HG03280 (cell line): Measurements from ENCODE around the gene SORCS2.

Source experiments
- ATAC-seq: cut with Tn5 transposase; IDR thresholded peaks from one replicate; pipeline ENCODE4 v1.9.1; 2021; ENCODE audit warnings: mild to moderate bottlenecking, moderate library complexity; ENCODE audit not compliant: unreplicated experiment

SORCS2 gene

DNA sequence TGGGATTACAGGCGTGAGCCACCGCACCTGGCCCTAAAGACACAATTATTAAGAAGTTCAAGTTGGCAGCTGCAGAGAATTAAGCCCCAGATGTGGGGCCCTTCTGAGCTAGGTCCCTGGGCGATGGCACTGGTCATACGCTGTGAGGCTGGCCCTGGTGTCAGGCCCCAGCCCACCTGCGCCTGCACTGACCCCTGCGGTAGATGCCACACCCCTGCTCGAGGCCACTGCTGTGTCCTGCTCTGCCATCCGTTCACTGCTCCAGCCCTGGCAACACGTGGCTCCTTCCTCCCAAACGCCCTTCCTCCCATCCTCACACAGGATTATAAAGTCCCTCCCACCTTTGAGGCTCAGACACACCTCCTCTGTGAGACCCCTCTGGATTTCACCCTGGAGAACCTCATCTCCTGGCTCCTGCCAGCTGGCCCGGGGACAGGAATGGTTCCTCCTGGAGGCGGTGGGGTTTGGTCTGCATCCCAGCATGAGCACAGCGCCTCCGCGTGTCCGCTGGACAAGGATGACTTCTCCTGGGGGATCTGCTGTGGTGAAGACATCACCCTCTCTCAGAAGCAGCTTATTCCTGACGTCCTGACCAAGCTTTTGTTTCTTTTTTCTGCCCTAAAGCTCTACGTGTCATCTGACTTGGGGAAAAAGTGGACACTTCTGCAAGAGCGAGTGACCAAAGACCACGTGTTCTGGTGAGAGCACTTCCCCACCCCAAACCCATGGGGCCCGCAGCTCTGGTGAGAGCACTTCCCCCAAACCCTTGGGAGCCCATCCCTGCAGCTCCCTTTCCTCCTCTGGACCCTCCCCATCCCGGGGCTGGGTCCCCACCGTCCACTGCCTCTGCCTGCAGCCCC lies 461.4 kb downstream of the SORCS2 start:
- ATAC-seq, result no peak

DNA sequence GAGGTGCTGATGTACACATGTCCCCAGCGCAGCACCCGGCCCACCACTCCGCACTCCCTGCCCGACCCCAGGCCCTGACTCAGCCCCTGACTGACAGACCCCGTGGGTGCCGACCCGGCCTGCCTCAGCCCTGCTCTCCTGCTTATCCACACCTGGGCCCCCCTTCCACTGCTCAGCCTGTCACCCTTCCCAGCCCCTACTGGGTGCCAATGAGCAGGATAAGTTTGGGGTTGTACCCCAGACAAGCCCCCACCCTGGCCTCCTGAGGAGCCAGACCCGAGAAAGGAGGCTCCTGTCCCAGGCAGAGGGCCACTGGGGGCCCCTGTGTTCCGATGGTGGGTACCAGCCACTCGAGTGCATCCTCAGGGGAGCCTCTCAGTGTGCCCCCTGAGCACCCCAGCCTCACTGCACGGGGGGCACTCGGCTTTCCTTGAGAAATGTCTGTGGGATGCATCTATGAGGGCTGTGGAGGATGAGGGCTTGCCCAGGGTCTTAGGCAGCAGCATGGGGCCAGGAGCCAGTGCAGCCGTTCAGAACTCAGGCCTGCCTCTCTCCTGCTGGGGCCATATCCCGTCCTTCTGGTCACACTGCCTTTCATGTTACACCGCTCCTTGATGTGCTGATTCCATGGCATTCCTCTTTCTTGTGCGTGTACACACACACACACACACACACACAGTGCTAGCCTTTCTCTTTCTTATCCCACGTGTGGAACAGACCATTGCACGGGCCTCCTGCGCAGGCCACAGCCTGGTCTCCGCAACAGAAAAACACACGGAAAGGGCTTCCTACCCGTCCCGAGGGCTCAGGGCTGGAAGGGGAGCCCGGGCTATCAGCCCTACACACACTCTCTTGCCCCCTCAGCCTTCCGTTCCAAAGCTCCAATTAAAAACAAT lies 462.5 kb downstream of the SORCS2 start:
- ATAC-seq, result no peak

DNA sequence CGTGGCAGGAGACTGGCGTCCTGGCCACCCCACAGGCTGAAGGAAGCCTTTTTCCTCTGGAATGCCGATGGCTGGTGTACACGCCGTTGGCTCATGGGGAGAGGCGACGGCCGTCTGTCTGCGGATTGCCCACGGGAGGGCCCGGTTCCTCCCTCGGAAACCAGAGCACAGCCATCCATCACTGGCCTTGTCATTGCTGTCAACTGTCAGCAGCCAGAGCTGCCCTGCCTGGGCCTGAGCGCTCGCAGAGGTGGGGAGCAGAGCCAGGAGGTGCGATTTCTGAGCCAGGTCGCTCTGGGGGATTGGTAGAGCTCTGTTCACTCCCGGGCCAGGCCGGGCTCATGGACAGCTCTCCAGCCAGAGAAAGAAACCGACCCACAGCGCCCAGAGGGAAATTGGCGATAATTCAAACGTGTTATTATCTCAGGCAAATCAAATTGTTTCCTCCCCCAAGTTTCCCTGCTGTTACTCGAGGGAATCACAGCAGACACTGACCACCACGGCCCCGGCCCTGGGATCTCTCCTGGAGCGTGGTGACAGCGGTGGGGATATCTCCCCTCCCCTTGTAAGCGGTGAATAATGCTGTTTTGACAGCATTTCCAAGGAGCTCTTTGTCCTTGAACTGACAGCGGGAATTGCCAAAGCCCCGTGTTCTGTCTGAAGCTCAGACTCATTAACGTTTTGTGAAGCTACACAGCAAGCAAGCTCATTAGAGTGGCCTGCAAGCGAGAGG lies 463.3 kb downstream of the SORCS2 start:
- no peak for ATAC-seq

DNA sequence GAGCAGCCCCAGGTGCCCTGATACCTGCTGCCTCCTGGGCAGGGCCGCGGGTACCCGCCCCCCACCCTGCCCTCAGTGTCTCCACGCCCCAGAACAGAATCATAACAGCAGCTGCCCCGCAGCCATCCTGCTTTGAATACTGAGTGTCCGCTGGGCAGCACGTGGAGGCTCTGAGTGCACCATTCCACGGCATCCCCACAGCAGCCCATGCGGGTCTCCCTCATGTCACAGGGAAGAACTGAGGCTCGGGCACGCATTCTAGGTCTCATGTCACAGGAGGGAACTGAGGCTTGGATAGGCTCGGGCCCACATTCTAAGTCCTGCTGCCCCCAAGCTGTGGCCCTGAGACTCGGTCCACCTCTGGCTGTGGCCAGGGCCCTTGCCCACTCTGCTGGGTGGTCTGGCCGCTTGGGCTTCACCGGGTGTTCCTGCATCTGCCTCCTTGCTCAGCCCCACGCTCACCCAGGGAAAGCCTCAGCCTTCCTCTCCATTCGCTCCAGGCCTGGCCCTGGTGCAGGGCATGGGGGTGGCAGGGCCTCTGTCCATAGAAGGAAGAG lies 464.0 kb downstream of the SORCS2 start:
- no peak for ATAC-seq

DNA sequence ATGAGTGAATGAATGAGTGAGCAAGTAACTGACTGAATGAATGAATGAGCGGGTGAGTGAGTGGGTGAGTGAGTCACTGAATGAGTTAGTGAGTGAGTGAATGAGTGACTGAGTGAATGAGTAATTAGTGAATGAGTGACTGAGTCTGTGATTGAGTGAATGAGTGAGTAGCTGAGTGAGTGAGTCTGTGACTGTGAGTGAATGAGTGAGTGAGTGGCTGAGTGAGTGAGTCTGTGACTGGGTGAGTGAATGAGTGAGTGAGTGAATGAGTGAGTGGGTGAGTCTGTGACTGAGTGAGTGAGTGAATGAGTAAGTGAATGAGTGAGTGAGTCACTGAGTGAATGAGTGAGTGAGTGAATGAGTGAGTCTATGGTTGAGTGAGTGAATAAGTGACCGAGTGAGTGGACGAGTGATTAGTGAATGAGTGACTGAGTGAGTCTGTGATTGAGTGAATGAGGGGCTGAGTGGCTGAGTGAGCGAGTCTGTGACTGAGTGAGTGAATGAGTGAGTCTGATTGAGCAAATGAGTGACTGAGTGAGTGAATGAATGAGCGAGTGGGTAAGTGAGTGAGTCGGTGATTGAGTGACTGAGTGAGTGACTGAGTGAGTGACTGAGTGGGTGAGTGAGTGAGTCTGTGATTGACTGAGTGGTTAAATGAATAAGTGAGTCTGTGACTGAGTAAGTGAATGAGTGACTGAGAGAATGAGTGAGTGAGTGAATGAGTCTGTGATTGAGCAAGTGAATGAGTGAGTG lies 465.4 kb downstream of the SORCS2 start:
- no peak for ATAC-seq

DNA sequence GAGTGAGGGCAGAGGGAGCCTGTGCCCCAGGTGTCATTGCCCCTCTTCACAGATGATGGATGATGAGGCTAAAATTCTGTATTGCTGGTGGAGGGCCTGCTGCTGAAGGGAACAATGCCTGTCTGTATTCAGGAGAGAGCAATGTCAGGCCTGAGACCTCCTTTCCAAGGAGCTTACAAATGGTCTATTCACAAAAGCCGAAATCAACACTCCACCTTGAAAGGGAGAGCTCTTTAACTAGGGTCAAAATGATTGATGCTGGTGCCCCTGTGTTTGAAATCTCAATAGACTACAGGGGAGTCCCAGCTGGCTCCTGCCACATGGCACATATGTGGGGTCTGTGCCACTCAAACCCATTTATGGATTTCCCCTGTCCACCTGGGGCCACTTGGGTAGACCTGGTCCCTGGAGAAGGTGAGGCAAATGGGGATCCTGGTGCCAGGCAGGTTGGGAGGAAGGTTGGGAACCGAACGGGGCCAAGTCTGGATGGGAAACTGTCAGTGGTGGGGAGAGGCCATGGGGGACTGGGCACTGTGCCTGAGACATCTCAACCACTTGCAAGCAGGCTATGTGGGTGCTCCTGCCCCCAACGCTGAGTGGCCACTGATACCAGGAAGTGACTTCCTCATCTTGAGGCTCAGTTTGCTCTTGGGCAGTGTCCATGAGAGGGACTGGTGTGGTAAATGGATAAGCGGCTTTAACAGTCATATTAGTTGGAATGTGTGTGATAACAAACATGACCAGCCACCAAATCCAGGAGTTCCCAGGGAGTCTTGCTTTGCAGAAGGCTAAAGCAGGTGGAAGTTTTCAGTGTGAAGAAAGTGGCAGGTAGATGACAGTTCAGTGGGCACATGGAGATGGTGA lies 466.2 kb downstream of the SORCS2 start:
- ATAC-seq, result no peak

DNA sequence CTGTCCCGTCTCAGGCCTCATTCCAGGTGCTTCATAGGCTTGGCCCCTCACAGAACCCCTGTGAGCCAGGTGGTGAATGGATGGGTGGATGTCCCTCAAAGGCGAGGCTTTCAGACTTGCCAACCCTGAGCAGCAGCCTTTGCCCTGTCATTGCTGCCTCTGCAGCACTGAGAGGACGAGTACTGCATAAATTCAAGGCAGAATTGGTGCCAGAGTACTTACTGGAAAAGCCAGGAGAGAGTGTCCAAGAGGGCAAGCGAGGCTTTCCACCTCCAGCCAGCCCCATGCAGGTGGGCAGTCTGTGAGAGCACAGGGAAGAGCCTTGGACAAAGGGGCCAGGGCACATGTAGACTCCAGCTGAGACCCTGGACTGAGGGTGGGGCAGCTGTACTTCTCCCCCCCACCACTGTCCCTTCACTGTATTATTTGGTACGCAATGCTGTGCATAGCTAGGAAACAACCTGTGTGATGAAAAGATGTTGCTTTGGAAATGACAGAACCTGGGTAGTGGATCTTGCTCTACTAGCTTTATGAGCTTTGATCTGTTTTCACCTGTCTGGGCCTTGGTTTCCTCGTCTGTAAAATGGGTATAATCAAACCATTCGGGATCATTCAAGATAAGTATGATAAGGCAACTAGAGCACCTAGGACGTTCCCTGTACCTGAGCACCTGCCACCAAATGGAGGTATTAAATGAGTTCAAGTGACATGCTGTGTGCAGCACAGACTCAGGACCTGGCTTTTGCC lies 467.3 kb downstream of the SORCS2 start:
- ATAC-seq, result no peak

DNA sequence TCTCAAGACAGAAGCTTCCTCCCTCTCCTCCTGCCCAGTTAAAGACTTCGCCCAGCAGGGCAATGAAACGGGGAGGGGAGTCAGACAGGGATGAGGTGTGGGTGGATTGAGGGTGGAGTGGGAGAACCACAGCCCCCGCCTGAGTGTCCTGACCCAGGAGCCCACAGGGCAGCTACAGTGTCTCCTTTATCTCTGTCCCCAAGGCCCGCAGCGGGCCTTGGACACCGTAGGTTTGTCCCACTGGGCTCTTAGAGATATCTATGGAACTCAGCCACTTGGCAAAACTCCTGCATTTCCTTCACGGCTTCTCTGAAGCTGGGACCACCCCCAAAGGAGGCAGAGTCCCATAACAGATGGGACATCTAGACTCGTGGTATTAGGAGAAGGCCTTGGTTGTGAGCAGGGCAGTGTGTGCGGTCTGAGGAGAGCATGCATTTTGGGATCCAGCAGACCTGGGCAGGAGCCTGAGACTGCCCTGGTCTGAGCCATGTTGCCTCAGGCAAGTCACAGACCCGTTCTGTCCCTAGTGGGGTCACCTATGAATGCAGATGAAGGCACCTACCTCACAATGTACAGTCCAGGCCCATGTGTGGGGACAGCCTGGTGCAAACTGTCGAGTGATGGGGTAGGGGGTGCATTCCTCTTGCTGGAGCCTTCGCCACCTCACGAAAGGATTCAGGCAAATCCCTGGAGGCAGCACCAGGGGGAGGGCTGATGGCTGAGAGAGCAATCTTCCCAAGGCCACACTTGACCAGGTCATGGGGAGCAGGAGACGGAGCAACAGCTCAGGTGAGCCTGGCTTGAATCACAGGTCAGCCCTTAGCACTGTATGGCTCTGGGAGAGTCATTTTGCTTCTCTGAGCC lies 468.1 kb downstream of the SORCS2 start:
- no peak for ATAC-seq

DNA sequence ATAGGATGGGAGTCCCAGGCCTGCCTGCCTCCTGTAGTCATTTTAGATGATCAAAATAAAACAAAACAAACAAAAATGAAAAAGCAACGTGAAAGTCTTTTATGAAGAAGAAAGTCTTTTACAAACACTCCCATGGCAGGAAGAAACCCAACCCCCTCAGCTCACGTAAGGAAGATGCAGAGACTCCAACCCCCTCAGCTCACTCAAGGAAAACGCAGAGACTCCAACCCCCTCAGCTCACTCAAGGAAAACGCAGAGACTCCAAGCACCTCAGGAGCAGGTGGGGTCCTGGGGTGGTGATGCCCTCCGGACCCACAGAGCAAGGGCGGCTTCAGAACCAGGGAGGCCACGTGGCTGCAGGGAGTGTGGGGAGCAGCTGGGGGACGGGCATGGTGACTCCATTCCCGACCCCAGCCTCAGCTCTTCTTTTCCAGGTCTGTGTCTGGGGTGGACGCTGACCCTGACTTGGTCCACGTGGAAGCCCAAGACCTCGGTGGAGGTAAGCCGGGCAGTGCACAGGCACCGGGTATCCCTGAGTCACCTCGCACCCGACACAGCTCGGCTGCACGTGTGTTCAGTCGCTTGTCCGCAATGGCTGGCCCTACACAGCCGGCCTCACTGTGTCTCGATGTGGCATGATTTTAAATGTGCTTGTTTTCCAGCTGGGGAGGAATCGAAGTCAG lies 468.9 kb downstream of the SORCS2 start:
- no peak for ATAC-seq

DNA sequence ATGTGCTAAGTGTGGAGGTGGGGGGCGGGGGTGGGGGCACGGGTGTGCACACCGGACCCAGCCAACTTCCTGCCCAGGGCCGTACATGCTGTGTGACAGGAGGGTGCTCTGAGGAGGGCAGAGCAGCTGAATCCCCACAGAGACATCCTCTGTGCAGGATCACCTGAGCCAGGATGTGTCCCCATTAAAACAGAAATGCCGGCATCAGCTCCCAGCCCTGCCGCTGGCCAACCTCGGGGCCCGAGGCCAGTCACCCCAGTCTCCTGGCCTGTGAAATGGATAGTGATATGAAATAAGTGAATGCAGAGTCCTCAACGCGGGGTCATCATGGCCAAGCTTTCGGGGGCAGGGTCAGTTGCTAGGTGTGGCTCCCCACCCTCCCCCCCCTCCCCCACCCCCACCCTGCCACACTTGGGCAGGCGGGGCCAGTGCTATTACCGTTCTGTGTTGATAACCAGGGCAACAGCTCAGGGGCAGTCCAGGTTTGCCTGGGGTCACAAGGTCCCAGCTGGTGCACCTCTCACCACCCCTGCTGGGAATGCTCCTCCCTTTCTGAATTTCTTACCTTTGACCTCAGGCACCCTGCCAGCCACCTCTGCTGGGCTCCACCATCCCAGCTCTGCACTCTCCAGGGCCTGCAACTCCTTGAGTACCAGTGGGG lies 469.6 kb downstream of the SORCS2 start:
- no peak for ATAC-seq

DNA sequence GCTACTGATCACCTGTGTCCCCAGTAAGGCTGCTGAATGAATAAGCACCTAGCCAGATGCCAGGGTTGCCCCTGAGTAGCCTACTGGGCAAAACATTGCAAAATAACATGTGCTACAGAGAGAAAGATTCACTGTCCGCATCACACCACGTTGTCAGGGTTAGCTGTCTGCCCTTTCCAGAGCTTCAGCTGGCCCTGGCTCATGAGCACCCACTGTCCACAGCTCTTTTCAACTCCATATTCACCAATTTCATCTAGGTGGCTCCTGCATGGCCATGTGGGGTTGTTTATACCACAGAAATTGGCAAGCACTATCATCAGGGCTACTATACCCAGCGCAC lies 470.1 kb downstream of the SORCS2 start:
- ATAC-seq, result no peak

DNA sequence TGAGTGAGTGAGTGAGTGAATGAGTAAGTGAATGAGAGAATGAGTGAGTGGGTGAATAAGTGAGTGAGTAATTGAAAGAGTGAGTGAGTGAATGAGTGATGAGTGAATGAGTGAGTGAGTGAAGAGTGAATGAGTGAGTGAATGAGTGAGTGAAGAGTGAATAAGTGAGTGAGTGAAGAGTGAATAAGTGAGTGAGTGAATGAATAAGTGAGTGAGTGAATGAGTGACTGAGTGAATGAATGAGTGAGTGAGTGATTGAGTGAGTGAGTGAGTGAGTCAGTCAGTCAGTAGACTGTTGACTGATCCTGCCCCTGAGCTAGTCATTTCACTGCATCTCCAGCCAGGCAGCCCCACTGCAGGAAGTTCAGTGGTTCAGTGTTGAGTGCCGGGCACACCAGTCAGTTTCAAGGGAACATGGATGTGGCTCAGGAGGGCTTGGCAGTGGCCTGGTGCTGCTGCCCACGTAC lies 470.8 kb downstream of the SORCS2 start:
- ATAC-seq, result no peak

DNA sequence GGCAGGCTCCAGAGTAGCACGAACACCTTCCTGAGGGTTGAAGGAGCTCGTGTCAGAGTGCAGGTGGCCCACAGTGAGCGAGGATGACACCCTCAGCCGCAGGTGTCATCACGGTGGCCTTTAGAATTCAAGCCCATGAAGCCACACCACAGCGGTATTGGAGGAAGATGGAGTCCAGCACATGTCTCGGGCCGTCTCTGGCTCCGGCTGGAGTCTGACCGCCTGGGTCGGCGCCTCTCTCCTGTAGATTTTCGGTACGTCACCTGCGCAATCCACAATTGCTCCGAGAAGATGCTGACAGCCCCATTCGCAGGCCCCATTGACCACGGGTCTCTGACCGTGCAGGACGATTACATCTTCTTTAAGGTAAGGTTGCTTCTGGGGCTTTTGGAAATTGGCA lies 471.8 kb downstream of the SORCS2 start:
- no peak for ATAC-seq

DNA sequence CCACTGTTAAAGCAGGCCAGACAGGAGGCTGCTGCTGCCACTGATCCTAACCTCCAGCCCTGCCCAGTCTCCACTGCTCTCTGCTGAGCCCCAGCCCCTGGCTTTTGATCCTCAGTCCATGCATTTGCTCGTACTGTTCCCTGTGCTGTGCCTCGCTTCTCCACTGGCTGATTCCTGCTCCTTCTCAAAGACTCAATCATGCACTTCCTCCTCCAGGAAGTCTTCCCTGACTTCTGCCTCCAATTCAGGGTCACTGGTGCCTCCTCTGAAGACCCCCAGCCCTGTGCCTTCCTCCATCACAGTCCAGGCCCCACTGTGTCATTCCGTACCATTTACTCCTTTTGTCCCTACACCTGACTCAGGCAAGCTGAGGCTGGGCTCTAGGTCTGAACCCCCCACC lies 473.0 kb downstream of the SORCS2 start:
- ATAC-seq, result no peak

DNA sequence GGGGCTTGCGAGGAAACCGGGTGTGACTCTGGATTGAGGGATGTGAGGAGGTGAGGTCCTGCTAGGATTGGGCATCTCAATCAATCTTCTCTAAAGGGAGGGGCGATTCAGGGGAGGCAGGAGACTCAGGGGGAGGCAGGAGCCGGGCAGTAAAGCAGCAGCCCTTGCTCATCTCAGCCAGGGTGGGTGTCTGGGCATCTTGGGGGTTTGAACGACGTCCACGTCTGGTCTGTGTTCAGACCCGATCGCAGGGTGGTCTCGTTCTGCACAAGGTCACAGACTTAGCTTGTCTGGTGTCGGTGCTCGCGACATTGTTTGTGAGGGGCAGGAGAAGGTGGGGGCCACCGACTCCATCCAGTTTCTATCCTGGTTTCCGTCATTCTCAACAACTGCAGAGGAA lies 473.7 kb downstream of the SORCS2 start:
- no peak for ATAC-seq

DNA sequence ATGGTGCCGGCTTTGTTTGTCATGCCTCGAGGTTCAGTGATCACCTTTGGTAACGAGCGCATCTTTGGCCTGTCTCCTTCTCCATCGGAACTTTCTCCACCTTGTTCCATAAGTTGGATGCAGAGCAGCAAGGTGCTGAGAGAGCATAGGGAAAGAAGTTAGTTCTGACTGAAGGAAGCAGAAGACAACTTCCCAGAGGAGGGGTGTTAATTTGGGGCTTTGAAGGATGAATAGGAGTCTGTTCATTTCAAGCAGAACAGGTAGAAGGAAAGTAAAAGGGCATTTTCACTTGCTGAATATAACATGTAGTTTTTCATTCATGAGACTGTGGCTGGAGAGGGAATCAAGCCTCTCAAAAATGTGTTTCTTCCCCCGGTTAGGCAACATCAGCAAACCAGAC lies 474.4 kb downstream of the SORCS2 start:
- no peak for ATAC-seq

DNA sequence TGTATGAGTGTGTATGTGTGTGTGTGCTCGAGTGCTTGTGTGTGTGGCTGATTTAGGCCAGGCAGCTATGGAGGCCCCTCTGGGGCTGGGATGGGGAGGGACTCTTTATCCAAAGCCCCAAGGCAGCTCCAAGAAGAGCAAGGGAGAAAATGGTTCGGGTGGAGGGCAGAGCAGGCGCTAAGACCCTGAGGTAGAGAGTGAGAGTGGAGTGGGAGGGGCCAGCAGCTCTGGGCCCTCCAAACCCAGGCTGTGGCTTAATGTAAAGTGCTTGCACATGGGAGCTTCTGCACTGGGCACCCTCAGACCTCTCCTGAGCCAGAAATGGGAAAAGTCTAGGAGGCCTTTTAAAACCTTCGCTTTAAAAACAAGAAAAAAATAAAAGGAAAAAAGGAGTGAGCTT lies 475.9 kb downstream of the SORCS2 start:
- no peak for ATAC-seq
